ENCODE data around the gene AMT. TPM values are rescaled to one million over a fixed set of nuclear protein-coding genes. Genes with fewer than 3 reads are reported as not detected.

Gene AMT
- polyA plus RNA-seq, 1 donor (not counting 4 experiments of a cell fraction or from before 2014, with no cell fraction given) = 7.1 TPM

DNA sequence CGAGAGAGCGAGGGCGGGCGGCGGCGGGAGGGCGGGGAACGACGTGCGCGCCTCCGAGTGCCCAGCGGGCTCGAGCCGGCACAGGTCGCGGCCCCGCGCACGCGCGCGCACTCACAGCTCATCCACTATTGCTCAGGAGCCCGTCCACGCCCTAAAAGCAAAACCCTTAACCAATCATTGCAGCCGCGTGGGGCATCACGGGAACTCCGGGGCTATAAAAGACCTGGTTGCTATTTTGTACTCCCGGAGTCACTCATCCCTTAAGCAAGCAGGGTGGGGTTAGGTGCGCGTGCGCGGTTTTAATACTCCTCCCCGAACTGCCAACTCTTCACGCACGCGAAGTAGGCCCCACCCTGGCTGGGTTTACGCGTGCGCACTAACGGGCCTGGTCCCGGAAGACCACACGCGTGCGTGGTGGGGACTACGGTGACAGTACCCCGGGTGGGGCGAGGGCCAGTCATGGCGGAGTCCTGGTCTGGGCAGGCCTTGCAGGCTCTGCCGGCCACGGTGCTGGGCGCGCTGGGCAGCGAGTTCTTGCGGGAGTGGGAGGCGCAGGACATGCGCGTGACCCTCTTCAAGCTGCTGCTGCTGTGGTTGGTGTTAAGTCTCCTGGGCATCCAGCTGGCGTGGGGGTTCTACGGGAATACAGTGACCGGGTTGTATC lies 10.2 kb downstream of the AMT start, which contains the start of the genes RHOA and TCTA:
TSS of gene RHOA (minus strand) at position 9 of the 664 bp plus-strand sequence. CDS start 36,387 bp downstream, outside the sequence.
TSS of gene TCTA (plus strand) at position 456 of the 664 bp plus-strand sequence. CDS start at position 460, 4 bp downstream.
- Histone ChIP-seq H3K9me1 (ENCODE audit: control insufficient read depth, extremely low read depth, insufficient read depth, low read length) (peaks cover 2% of the 10 kb centered on the region), H2AFZ (ENCODE audit: control insufficient read depth, low read length) (peak within 1 kb of the TSS; percentile 70), H3K79me2 (ENCODE audit: control insufficient read depth, insufficient read depth, low read length) (peaks cover 61% of the 10 kb centered on the region), H3K9ac (ENCODE audit: control insufficient read depth, extremely low read depth, insufficient read depth, low read length) (peak within 1 kb of the TSS; percentile 92), H3K36me3 (ENCODE audit: control insufficient read depth in 2 of 2, extremely low read depth in 1 of 2, insufficient read depth in 2 of 2, low read length in 2 of 2) (peaks cover 15 to 18% of the 10 kb centered on the region in 2 experiments), H3K9me3 (ENCODE audit: control insufficient read depth, low read depth, low read length) (no peaks in the 10 kb centered on the region), H3K4me3 (ENCODE audit: control insufficient read depth in 2 of 3, extremely low read depth in 1 of 3, insufficient read depth in 2 of 3, low read depth in 1 of 3, low read length in 3 of 3) (peak within 1 kb of the TSS; percentile 84 to 94 (median 93)), H3K4me2 (ENCODE audit: control insufficient read depth, extremely low read depth, insufficient read depth, low read depth, low read length) (peak within 1 kb of the TSS; percentile 85), H3K4me1 (ENCODE audit: control insufficient read depth, extremely low read depth, insufficient read depth, low read length) (peaks cover 23% of the 10 kb centered on the region), H3K27me3 (ENCODE audit: control insufficient read depth, extremely low read depth, insufficient read depth, low read length) (no peaks in the 10 kb centered on the region), H3K27ac (ENCODE audit: control insufficient read depth, insufficient read depth, low read length) (peak within 1 kb of the TSS; percentile 88), H4K20me1 (ENCODE audit: control insufficient read depth, extremely low read depth, insufficient read depth, low read length) (peaks cover 18% of the 10 kb centered on the region)
- DNase-seq (ENCODE audit: low read depth, low spot score) (peak; percentile 99), FAIRE-seq (peak; percentile 68)
- dilution Hi-C loops (cut with MboI; ENCODE audit: extremely low pct_ligation_motif_present, low sequenced_read_pairs) = no loop called here
- TF ChIP-seq, protein P1, sequence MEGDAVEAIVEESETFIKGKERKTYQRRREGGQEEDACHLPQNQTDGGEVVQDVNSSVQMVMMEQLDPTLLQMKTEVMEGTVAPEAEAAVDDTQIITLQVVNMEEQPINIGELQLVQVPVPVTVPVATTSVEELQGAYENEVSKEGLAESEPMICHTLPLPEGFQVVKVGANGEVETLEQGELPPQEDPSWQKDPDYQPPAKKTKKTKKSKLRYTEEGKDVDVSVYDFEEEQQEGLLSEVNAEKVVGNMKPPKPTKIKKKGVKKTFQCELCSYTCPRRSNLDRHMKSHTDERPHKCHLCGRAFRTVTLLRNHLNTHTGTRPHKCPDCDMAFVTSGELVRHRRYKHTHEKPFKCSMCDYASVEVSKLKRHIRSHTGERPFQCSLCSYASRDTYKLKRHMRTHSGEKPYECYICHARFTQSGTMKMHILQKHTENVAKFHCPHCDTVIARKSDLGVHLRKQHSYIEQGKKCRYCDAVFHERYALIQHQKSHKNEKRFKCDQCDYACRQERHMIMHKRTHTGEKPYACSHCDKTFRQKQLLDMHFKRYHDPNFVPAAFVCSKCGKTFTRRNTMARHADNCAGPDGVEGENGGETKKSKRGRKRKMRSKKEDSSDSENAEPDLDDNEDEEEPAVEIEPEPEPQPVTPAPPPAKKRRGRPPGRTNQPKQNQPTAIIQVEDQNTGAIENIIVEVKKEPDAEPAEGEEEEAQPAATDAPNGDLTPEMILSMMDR (optimal IDR thresholded peaks at IDR 0.05 in 1 of 3, IDR thresholded peaks at IDR 0.05 in 1 of 3, conservative IDR thresholded peaks at IDR 0.05 in 1 of 3; ENCODE audit: extremely low read depth in 1 of 3, insufficient read depth in 2 of 3, low read length in 3 of 3) = no peak
- no peak for TF ChIP-seq EZH2 (IDR thresholded peaks at IDR 0.05; ENCODE audit: low read length)

DNA sequence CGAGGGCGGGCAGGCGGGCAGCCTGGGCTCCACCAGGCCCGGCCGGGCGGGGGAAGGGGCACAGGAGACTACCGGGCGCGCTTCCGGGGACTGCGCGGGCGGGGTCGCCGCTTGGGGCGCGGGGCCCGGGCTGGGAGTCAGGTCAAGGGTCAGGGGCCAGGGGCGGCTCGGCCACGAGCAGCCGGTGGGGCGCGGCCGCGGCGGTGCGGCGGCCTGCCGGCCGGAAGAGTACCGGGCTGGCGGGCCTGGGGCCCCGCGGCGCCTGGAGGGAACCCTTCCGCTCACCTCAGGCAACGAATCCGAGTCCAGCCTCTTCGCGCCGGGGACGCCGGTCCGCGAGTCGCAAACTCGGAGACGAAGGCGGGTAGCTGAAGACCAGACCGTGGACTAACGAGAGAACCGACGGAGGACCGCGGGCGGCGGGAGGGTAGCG lies 10.7 kb downstream of the AMT start:
- peak overlapping the region; percentile 92 for H3K9ac ChIP-seq (ENCODE audit: control insufficient read depth, extremely low read depth, insufficient read depth, low read length)
- peaks cover 23% of the 10 kb centered on the region for H3K4me1 ChIP-seq (ENCODE audit: control insufficient read depth, extremely low read depth, insufficient read depth, low read length)
- peak overlapping the region; percentile 70 to 94 (median 93) for H3K4me3 ChIP-seq (ENCODE audit: control insufficient read depth in 2 of 3, extremely low read depth in 1 of 3, insufficient read depth in 2 of 3, low read depth in 1 of 3, low read length in 3 of 3)
- H3K27me3 ChIP-seq (ENCODE audit: control insufficient read depth, extremely low read depth, insufficient read depth, low read length) = no peaks in the 10 kb centered on the region
- peaks cover 10 to 13% of the 10 kb centered on the region in 2 experiments for H3K36me3 ChIP-seq (ENCODE audit: control insufficient read depth in 2 of 2, extremely low read depth in 1 of 2, insufficient read depth in 2 of 2, low read length in 2 of 2)
- H3K9me1 ChIP-seq (ENCODE audit: control insufficient read depth, extremely low read depth, insufficient read depth, low read length) = peaks cover 2% of the 10 kb centered on the region
- H3K9me3 ChIP-seq (ENCODE audit: control insufficient read depth, low read depth, low read length) = no peaks in the 10 kb centered on the region
- FAIRE-seq (no peak), DNase-seq (ENCODE audit: low read depth, low spot score) (no peak)
- peaks cover 67% of the 10 kb centered on the region for H3K79me2 ChIP-seq (ENCODE audit: control insufficient read depth, insufficient read depth, low read length)
- H4K20me1 ChIP-seq (ENCODE audit: control insufficient read depth, extremely low read depth, insufficient read depth, low read length) = peaks cover 23% of the 10 kb centered on the region
- TF ChIP-seq EZH2 (IDR thresholded peaks at IDR 0.05; ENCODE audit: low read length) = no peak
- TF ChIP-seq, protein P1 (optimal IDR thresholded peaks at IDR 0.05 in 1 of 3, IDR thresholded peaks at IDR 0.05 in 1 of 3, conservative IDR thresholded peaks at IDR 0.05 in 1 of 3; ENCODE audit: extremely low read depth in 1 of 3, insufficient read depth in 2 of 3, low read length in 3 of 3) = no peak
- H3K4me2 ChIP-seq (ENCODE audit: control insufficient read depth, extremely low read depth, insufficient read depth, low read depth, low read length) = no peak overlapping the region
- dilution Hi-C loops (cut with MboI; ENCODE audit: extremely low pct_ligation_motif_present, low sequenced_read_pairs) = no loop called here
- H3K27ac ChIP-seq (ENCODE audit: control insufficient read depth, insufficient read depth, low read length) = peak overlapping the region; percentile 88
- H2AFZ ChIP-seq (ENCODE audit: control insufficient read depth, low read length) = no peak overlapping the region

Data from keratinocyte (primary cell).